Right lung (tissue), 5 donors: Measurements from ENCODE around the gene RNASE11. TPM values are rescaled to one million over a fixed set of nuclear protein-coding genes. Genes with fewer than 3 reads are reported as not detected.
"Not testable (repeated sequence)": the region's sequence is repeated elsewhere in the genome, so short reads cannot be mapped to it uniquely, and the experiment has no call there.

Source experiments
- DNase-seq, 2 donors: peaks; one replicate each; pipeline ENCODE4 v3.0.0-alpha.2; 2013
- polyA plus RNA-seq, 5 donors: library from polyadenylated mRNA; unstranded; fragments of 120-200 nt; gene quantifications; one replicate each; pipeline versions ENCODE4 v1.2.1 to v1.2.3, GENCODE V29; 2013; ENCODE audit warnings: inconsistent platforms in 1 of 5, low replicate concordance in 1 of 5; ENCODE audit not compliant: insufficient read length in 5 of 5, insufficient read depth in 1 of 5

The RNASE11 gene
- polyA plus RNA-seq, 5 donors = not detected

GRCh38 chr14:20580242-20580641 is 7.6 kb downstream of the RNASE11 start:
- DNase-seq = no peak

DNA sequence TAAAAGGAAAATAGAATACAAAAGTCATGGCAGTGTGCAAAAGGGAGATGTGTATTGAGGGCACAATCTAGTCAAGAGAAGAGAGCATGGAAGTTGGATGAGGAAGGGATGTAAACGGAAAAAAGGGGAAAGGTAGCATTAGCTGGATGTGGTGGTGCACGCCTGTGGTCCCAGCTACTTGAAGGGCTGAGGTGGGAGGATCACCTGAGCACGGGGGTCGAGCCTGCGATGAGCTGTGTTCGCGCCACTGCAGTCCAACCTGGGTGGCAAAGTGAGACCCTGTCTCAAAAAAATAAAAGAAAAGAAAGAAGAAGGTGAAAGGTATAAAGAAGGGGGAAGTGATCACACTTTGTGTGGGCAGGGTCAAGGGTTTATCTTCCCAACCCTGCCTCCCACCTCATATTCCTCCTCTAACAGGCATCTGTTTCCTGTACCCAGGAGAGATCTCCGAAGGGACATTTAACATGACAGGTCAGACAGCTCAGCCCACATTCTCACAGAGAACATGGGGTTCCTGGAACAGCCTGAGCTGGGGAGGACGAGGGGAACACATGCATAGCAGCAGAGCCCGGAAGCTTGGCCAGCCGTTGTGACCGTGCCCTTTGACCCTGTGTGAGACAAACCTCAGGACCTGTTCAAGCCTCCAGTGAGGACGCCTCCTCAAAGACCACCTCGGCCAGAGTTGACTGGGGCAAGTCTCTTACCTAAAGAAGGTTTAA is 8.9 kb downstream of the RNASE11 start:
- DNase-seq = no peak

GRCh38 chr14:20578325-20578724 is 9.5 kb downstream of the RNASE11 start:
- DNase-seq = no peak

- not testable (repeated sequence) for DNase-seq
These were observed 15.3 kb downstream of the RNASE11 start for GRCh38 chr14:20572382-20572990.

DNA sequence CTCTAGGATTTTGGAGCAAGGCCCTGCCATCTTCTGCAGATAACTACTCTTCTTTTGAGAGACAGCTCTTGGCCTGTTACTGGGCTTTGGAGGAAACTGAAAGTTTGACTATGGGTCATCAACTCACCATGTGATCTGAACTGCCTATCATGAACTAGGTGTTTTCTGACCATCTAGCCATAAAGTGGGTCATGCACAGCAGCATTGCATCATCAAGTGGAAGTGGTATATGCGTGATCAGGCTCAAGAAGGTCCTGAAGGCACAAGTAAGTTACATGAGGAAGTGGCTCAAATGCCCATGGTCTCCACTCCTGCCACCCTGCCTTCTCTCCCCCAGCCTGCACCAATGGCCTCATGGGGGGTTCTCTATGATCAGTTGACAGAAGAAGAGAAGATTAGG is 17.1 kb downstream of the RNASE11 start:
- DNase-seq = not testable (repeated sequence)

DNA sequence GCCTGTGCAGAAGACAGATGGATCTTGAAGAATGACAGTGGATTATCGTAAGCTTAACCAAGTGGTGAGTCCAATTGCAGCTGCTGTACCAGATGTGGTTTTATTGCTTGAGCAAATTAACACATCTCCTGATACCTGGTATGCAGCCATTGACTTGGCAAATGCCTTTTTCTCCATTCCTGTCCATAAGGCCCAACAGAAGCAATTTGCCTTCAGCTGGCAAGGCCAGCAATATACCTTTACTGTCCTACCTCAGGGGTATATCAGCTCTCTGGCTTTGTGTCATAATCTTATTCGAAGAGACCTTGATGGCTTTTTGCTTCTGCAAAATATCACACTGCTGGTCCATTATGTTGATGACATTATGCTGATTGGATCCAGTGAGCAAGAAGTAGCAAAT is 17.9 kb downstream of the RNASE11 start:
- DNase-seq = not testable (repeated sequence)

- no peak for DNase-seq
These were observed 18.7 kb downstream of the RNASE11 start for GRCh38 chr14:20569066-20569465.

GRCh38 chr14:20568393-20568792 is 19.4 kb downstream of the RNASE11 start:
- no peak for DNase-seq

DNA sequence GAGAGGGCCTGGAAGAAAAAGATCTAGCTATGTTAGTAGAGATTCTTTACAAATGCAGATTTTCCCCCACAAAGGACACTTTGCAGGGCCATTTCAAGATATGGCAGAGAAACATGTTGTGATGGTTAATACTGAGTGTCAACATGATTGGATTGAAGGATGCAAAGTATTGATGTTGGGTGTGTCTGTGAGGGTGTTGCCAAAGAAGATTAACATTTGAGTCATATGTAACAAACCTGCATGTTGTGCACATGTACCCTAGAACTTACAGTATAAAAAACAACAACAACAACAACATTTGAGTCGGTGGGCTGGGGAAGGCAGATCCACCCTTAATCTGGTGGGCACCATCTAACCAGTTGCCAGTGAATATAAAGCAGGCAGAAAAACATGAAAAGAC is 20.6 kb downstream of the RNASE11 start:
- DNase-seq = not testable (repeated sequence)

GRCh38 chr14:20564501-20564997 is 23.3 kb downstream of the RNASE11 start:
- no peak for DNase-seq

DNA sequence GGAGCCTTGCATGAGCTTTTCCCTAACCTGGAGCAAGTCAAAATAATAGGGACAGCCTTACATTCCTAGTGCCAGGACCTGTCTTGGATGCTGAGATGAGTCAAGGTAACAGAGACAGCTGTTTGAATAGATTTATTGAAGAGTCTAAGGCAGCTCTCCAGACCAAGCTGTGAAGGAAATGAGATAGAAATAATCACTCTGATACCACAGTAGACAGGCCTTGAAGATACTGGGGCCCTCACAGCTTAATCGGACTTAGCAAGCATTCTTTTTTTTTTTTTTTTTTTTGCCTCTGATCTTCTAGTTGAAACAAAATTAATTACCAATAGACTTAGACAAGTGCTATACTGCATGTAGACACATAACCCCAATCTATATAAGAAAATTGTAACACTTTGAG is 23.8 kb downstream of the RNASE11 start:
- DNase-seq = no peak

DNA sequence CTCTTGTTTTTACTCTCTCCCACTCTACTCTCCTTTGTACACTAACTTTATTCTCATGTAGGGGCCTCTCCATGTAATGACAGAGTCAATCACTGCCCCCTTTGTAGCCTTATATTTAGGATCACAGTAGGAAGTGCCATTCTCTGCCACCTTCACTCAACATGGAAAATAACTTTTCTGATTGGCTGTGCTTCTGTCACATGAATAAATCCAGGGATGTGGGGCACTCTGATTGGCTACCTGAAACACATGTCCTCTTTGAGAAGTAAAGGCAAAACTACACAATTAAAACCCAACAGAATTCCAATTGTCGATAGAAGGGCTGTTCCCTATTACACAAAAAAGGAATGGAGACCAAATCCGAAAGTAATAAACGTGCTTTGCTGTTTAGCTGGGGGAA is 26.8 kb downstream of the RNASE11 start, which contains the start of gene RNASE9:
Gene RNASE9, minus strand, starts transcription at position 87 of the 400 bp plus-strand sequence.
- DNase-seq = no peak

DNA sequence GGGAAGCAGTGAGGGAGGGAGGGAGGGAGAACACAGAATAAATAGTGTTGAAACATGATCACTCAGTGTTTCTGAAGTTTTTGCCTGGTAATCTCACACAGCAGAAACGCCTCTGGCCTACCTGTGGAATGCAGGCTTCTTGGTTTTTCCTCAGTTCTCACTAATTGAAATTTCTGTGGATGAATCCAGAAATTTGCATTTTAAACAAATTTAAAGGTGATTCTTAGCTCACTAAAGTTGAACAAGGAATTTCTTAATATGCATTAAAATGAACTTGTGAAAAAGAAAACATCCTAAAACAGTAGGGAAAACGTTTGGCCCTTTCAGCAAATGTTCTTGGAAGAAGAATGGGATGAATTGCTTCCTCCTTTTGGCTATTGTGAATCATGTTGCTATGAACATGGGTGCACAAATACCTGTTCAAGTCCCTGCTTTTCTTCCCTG is 28.3 kb downstream of the RNASE11 start:
- DNase-seq = no peak

DNA sequence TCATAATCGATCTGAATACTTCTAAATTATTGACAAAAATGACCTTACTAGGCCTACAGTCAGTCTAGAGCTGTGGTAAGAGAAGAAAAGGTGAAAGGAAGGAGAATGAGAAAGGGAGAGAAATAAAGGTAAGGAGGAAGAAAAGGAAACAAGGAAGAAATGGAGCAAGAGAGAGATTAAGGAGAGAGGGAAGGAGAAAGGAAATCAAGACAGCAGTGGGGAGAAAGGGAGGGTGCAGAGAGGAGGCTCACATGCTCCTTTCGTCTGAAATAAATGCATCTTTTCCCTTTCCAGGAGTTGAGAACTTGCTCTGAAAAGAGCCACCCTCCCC is 30.6 kb downstream of the RNASE11 start:
- no peak for DNase-seq

DNA sequence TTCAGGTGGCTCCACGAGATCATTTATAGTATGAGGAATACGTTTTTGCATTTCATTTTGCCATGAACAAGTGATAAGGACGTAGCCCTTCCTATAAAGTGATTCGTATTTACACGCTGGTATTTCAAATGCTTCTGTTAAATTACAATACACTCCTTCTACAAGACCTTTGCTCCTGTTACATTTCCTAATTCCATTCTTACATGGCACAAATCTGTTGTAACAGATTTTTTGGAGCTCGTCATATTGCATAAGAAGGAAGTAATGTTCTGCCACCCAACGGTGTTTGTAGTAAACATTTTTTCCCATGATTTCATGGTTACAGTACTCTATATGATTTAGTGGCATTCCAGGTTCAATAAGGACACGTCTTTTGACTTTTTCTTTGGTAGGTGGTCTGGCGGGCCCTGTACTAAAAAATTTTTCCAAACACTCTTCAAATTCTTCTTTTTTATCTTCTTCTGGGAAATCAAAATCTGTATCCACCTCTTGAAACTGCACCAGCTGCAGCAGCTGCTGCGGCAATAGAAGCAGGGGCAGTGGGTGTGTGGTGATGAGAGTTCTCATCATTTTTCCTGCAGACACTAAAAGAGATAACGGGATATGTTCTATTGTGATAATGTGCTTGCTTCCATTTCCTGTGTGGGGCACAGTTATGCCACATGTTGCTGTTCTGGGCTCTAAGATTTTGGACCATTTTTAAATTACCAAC is 31.1 kb downstream of the RNASE11 start:
- DNase-seq = no peak

GRCh38 chr14:20555845-20556244 is 32.0 kb downstream of the RNASE11 start:
- no peak for DNase-seq

GRCh38 chr14:20553024-20553423 is 34.8 kb downstream of the RNASE11 start:
- DNase-seq = no peak

- DNase-seq = no peak
These were observed 36.2 kb downstream of the RNASE11 start for GRCh38 chr14:20551606-20552005.

- no peak for DNase-seq
These were observed 36.9 kb downstream of the RNASE11 start for GRCh38 chr14:20550926-20551325.

DNA sequence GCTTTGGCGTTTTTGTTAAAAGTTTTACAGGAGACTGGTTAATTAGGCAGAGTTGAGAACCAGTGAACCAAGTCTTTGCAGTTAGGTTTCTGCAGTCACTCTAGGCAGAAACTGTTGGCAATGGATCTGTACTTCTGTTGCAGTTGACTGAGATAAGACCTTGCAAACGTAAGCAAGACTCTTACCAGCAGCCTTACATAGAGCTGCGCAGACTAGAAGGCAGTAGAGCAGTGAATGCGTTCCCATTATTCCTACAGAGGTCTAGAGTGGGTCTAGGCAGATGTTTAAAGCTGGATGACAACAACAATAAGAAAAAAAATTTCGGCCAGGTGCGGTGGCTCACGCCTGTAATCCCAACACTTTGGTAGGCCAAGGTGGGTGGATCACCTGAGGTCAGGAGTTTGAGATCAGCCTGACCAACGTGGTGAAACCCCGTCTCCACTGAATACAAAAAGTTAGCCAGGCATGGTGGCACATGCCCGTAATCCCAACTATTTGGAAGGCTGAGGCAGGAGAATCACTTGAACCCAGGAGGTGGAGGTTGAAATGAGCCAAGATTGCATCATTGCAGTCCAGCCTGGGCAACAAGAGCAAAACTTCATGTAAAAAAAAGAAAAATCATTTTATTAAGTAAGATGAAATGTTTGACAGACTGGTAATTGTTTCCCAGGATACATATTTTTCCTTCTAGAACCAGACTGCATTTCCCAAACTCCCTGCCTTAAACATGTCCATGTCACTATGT is 39.2 kb downstream of the RNASE11 start:
- no peak for DNase-seq

GRCh38 chr14:20546877-20547276 is 40.9 kb downstream of the RNASE11 start:
- DNase-seq = no peak

DNA sequence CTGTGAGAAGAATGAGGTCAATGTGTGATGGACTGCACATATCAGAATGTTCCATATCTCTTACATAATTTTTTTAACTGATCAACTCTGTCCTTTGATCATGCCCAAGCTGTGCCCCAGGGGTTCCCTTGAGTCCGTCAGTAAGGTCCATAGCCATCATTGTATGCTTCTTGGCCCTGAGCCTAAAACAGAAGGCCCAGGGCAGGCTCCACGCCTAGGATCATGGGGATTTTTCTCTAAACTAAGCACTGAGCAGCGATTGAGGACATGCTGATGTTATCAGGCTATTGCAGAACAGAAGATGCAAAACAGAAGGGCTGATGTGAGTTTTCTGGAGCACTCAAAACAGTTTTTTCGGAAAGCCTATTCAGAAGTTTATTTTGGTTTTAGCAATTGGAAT is 47.9 kb downstream of the RNASE11 start:
- no peak for DNase-seq
